GM21619 (cell line): ENCODE data around the gene PAF1.
A peak's percentile ranks its signal among the peaks of the same experiment; 100 is the strongest.

Source experiments
- ATAC-seq: cut with Tn5 transposase; IDR thresholded peaks from one replicate; pipeline ENCODE4 v1.9.1; 2021; ENCODE audit not compliant: unreplicated experiment

Gene PAF1

DNA sequence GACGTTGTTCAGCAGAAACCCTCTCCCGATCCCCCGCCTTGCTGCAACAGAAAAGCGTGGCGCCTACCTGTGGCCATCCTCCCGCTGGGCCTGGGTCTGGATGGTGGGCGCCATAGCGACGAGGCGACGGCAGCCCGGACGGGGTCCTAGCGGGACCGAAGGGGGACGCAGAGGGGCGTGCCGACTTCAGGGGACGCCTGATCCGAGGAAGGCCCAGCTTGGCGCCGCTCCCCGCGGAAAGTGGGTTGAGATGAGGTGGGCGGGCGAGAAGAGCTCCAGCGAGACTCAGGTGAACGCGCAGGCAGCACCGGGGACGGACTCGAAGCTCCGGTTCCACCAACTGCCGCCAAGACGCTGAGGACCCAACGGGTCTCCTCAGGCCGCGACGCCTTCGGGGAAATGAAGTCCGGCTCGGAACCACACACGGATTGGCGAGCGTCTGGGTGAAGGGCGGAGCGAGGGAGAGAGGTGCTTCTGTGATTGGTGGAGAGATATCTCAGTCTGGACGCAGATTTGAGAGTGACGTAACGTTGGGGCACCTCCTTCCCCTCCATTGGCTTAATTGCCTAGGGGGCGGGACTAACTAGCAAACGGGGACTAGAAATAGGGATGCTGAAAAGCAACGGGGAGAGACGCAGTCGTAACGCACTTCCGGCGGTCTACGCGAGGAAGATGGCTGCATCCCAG lies at the start of gene PAF1, which contains the start of gene MED29:
PAF1 (minus strand) TSS at position 356 of the 687 bp plus-strand sequence; CDS start at position 114, 242 bp downstream.
MED29 (plus strand) TSS at position 628 of the 687 bp plus-strand sequence; CDS start at position 673, 45 bp downstream.
- peak; percentile 89 for ATAC-seq

DNA sequence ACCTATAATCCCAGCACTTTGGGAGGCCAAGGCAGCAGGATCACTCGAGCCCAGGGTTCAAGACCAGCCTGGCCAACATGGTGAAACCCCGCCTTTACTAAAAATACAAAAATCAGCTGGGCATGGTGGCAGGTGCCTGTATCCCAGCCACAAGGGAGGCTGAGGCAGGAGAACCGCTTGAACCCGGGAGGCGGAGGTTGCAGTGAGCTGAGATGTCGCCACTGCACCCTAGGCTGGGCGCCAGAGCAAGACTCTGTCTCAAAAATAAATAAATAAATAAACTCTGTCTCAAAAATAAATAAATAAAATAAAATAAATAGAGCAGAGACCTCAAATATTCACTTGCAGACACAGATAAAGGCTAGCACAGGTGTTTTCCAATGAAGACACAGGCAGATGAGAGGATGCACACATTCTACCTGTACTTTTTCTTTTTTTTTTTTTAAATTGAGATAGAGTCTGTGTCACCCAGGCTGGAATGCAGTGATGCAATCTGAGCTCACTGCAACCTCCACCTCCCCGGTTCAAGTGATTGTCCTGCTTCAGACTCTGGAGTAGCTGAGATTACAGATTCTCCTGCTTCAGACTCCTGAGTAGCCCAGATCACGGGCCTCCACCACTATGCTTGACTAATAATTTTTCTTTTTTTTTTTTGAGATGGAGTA lies 47.5 kb upstream of the PAF1 start:
- no peak for ATAC-seq

DNA sequence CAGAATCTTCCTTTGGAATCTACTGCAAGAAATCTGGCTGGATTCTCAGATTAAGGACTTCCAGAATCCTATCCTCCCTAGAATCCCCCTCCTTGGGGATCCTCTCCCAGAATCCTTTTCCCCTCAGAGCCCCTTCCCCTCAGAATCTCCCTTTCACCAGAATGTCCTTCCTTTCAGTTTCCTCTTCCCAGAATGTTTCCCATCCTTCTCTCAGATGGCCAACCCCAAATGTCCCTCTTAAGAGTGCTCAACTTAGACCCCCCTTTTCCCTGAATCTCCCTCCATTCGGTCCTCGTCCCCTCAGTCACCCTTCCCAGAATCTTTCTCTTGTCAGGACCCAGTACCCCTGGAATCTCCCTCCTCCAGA lies 45.4 kb upstream of the PAF1 start:
- ATAC-seq, result no peak

DNA sequence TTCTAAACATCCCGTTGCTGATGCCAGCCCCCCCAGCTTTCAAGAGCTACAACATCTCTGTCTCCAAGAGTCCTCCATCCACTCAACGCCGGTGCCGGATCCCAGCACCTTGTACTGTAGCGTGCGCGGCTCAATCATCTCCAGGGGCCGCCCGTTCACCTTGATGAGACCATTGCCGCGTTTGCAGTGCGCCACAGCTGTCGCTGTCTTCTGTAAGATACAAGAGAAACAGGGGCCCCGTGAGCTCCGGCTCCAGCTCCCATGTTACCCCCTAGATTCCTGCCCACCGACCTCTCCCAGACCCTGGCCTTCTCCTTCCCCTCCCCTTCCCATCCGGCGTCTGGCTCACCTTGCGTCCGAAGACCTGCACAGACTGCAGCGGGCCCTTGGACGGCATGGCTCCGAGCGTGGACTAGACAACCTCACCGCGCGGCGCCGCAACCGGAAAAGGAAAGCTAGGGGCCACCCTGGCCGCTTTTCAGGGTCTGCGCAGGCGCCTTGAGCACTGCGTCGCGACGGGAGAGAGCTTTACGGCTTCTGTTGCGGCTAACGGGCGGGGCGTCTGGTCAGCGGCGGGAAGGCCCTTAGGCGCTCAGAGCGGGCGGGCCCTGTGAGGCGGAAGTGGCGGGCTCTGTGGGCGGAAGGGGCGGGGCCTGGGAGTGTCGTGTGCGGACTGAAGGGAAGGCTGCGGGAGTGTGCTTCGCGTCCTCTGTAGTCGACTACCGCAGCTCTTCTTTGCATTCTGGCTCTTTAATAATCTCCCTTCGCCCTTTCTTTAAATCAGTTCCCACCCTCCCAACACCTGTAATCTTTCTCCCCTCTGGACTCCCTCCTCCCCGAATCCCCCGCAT lies 44.8 kb upstream of the PAF1 start, which contains the start of gene RPS16:
RPS16 (minus strand) TSS at position 451 of the 851 bp plus-strand sequence; CDS start at position 397, 54 bp downstream.
- ATAC-seq, result peak; percentile 65

DNA sequence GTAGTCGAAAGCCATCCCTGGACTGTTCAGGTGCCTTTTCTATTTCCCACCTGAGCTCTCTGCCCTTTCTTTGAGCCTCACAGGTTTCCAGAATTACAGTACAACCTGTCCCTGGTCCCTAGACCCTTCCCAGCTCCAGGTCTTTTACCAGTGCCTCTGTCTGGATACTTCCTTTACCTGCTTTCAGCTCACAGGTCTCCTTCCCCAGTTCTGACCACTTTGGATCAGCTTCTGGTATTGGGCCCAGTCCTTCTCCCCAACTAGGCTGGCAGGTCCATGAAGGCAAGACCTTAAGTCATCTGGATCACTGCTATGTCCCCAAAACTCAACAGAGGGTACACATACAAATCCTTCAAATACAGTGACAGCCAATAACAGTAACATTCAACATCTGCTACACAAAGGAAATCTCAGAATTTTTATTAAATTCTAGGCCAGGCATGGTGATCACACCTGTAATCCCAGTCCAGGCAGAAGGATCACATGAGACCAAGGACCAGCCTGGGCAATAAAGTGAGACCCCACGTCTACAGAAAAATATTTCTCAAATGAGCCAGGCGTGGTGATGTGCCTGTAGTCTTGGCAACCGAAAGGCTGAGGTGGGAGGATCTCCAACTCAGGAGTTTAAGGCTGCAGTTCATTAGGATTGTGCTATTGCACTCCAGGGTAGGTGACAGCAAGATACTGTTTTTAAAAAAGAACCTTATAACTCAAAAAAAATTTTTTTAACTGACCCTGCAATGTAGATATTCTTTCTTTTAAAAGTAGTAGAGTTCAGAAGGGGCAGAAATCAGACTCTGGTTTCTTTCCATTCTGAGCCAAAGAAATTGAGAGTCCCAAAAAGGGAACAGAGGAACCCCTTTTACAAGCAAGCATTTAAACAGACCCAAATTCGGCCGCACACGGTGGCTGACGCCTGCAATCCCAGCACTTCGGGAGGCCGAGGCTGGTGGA lies 43.5 kb upstream of the PAF1 start:
- ATAC-seq, result no peak

DNA sequence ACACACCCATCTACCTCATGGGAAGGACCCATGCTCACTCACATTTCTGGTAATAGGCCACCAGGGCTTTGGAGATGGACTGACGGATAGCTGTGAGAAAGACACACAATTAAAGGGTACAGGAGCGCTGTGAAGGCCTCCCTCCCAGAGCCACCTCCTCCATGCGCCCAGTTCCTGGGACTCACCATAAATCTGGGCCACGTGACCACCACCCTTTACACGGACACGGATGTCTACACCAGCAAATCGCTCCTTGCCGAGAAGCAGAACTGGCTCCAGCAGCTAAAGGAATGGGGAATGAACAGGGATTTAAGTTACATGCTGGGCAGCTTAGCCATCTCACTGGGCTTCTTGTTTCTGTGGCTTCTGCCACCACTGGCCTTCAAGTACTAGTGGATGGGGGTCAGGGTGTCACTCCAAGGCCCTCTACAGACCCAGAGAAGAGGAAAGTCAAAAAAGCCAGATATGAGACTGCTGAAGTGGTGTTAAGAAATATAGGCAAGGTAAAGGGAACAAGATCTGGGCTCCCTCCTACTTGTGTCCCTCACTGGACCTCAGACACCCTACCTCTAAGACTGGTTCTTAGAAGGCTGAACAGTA lies 42.7 kb upstream of the PAF1 start:
- no peak for ATAC-seq

DNA sequence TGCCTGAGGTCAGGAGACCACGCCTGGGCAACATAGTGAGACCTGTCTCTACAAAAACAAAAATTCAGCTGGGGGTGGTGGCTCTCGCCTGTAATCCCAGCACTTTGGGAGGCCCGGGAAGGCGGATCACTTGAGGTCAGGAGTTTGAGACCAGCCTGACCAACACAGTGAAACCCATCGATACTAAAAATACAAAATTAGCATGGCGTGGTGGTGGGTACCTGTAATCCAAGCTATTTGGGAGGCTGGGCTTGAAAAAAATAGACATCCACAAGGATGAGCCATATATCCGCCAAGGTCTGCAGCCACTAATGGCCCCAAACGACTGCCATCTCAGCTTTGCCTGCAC lies 41.7 kb upstream of the PAF1 start:
- no peak for ATAC-seq

DNA sequence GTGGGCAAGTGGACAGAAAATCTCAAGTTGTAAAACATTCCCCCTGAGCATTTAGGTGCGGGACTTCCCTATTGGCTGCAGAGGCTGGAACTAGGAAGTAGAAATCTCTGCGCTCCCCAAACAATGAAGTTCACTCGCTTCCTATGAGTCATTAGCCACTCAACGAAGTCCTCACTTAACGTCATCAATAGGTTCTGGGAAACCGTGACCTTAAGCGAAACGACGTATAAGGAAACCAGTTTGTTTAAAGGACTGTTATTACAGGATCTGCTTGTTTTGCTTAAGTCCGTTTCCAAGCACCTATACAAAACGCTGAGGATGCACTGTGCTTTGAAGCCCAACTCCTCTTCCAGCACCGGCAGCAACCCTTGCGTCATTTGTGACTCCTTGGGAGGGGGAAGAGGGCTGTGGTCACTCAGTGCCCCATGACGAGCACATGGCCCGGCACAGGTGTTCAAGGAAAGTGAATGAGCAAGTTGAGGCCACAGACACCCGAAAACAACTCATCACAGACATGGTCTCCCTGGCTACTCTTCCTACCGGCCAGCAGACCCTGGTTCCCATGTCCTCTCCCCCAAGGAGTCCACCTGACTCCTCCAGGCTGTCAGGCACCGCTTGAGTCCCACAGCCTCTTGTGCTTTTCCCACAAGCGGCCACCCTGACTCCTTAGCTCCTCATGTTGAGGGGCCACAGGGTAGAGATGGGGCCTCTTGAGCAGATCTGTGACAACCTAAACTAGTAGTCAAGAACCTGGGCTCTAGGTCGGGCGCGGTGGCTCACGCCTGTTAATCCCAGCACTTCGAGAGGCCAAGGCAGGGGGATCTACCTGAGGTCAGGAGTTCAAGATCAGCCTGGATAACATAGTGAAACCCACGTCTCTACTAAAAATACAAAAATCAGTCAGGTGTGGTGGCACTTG lies 40.0 kb upstream of the PAF1 start:
- peak; percentile 58 for ATAC-seq

DNA sequence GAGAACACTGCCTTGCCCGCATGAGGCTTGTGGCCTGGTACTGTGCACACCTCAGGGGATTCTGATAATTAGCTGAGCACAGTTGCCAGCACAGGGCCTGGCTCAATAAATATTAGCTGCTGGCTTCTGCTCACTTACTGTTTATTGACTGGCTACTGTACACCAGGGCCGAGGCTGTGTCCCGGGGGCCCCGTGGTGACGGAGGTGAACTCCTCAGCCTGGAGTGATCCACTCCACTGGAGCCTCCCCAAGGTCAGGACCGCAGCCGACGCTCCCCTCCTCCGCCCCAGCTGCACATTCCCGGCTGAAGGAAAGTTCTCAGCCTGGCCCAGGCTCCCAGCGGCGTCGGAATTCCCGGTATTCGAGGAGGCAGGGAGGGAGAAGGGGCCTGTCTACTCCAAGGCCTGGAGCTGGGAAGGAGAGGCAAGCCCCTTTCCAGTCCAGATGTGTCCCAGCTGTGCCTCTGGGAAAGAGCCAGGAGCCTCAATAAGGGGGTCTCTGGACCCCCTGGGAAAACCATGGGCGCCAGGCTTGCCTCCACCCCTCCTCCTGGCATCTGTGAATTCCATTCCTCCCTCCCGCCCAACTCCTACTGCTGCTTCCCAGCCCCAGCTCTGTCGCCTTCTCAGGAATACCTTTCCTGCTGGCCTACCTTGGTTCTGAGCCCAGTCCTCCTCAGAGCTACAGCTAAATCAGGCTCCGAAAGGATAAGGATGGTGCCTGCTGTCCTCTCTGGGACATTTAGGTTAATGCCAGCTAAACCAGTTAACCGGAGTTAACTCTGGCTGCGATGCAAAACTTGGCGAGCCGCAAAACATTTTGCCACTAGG lies 37.6 kb upstream of the PAF1 start:
- ATAC-seq, result no peak

DNA sequence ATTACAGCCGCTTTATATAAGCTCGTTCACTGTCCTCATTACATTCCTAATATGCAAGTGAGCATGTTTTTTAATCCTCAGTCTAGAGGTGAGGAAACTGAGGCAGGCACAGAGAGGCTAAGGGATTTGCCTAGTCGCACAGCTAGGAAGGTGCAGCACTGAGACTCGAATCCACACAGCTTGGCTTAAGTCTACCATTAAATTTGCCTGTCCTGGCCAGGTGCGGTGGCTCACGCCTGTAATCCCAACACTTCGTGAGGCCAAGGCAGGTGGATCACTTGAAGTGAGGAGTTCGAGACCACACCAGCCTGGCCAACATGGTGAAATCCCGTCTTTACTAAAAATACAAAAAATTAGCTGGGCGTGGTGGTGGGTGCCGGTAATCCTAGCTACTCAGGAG lies 36.8 kb upstream of the PAF1 start:
- ATAC-seq, result no peak

DNA sequence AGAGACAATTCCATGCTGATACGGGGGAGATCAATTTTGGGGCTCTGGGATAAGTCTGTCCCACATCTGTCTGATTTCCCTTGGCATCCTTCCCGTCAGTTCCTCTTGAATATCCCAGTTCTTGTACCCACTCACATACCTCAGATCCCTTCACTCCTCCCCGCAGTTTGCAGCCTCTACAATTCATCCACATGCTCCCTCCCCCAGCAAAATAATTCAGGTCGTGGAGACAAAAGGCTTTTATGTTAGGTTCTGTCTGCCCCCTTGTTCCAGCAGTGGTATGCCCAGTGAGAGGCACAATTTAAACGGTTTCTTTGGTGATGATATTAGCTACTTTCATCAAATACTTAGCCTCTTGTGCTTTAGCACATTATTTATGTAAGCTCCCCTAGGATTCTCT lies 35.3 kb upstream of the PAF1 start:
- no peak for ATAC-seq

DNA sequence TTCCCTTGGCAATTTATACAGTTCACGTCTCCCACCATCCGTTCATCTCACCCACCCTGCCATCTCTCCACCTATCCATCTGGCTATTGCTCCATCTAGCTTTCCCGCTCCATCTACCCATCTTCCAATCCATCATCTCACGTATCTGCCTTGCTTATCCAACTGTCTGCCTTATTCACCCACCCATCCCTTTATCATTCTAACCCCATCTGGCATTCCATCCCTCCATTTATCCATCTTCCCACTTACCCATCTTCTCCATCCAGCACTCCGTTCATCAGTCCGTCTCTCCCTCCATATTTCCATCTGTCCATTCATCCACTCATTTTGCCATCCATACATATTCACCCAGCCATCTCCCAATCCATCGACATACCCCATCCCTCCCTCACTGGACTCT lies 34.8 kb upstream of the PAF1 start:
- ATAC-seq, result no peak

DNA sequence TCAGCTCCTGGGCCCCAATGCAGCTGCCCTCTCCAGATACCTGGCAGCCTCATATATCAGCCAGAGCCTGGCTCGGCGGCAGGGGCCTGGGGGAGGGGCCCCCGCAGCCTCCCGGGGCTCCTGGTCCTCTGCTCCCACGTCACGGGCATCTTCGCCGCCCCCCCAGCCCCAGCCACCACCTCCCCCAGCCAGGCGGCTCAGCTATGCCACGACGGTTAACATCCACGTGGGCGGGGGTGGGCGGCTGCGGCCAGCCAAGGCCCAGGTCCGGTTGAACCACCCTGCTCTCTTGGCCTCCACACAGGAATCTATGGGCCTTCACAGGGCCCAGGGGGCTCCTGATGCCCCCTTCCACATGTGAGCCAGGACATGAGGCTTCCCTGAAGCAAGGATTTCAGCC lies 34.0 kb upstream of the PAF1 start:
- no peak for ATAC-seq

DNA sequence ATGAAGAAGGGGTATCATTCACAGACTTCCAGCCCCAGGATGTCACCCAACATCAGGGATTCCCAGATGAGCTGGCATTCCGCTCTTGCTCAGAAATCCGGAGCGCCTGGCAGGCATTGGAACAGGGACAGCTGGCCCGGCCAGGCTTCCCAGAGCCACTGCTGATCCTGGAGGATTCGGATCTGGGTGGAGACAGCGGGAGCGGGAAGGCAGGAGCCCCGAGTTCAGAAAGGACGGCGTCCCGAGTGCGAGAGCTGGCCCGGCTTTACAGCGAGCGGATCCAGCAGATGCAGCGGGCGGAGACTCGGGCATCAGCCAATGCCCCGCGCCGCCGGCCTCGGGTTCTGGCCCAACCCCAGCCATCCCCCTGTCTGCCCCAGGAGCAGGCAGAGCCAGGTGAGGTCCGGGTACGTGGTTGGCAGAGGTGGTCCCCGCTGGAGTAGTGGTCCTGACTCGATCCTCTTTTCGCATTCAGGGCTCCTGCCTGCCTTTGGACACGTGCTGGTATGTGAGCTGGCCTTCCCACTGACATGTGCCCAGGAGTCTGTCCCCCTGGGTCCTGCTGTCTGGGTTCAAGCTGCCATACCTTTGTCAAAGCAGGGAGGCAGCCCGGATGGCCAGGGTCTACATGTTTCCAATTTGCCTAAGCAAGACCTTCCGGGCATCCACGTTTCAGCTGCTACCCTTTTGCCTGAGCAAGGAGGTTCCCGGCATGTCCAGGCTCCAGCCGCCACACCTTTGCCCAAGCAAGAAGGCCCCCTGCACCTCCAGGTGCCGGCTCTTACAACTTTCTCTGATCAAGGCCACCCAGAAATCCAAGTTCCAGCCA lies 32.6 kb upstream of the PAF1 start:
- ATAC-seq, result no peak

DNA sequence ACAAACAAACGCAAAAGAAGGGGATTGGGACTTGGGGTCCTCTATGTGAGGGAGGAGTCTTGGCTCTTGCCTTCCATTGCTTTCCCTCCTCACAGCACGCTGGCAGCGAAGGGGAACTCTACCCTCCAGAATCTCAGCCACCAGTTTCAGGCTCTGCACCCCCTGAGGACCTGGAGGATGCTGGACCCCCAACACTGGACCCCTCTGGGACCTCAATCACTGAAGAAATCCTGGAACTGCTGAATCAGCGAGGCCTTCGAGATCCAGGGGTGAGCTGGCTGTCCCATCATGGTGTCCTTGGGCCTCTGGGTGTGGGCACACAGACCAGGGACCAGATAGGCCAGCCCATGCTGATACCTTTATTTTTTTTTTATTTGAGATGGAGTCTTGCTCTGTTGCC lies 31.1 kb upstream of the PAF1 start:
- no peak for ATAC-seq

DNA sequence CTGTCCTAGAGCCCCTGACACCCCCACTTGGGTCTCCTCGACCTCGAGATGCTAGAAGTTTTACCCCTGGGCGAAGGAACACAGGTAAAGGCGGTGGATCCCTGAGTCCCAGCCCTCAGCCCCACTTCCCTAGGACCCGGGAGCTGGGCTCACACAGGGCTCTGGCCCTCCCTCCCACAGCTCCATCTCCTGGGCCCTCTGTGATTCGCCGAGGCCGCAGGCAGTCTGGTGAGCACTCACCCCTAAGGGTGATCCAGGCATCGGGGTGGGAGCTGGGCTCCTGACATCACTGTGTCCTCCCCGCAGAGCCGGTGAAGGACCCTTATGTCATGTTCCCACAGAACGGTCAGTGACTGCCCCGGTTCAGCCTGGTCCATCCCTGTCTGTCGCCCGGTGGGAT lies 29.9 kb upstream of the PAF1 start:
- ATAC-seq, result no peak

DNA sequence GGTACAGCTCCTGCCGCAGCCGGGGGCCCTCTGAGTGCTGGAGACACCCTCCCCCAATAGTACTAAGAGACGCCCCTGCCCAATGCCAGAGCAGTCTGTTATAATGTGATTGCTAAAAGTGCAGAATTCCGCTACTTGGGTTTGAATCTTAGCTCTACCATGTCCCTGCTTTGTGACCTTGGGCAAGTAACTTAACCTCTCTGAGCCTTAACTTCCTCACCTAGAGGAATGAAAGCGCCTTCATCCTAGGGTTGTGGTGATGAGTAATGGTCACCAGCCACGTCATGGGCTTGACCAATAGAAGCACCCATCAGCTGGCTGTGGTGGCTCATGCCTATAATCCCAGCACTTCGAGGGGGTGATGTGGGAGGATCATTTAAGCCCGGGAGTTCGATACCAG lies 28.1 kb upstream of the PAF1 start:
- ATAC-seq, result no peak
